ENCODE measurements around the gene KRT32.

KRT32 gene

DNA sequence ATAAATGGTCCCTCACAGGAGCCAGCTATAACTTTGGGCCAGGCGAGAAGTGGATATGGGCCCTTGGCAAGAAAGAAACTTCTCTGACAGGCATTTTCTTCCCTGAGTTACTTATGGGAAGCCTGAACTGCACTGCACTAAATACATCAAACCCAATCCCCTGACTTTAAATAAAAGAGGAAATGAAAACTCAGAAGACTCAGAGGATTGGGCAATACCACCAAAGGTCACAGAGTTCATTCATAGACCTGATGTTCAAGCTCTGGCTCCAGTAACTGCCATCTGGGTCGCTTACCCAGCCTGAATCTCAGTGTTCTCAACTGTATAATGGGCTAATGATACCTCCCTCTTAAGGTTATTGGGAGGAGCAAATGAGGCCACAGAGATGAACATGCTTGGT, 12.9 kb upstream of the KRT32 start:
- Histone ChIP-seq H3K27me3 (replicated peaks) (no peaks in the 10 kb centered on the region), H3K27ac (no peak overlapping the region), H3K36me3 (replicated peaks) (no peaks in the 10 kb centered on the region), H3K4me3 (ENCODE audit: low read depth, low read length) (no peak overlapping the region)
- no peak for DNase-seq
- in situ Hi-C loops (cut with HindIII; ENCODE audit: low pct_ligation_motif_present, low sequenced_read_pairs) = no loop called here
- TF ChIP-seq, protein P1, sequence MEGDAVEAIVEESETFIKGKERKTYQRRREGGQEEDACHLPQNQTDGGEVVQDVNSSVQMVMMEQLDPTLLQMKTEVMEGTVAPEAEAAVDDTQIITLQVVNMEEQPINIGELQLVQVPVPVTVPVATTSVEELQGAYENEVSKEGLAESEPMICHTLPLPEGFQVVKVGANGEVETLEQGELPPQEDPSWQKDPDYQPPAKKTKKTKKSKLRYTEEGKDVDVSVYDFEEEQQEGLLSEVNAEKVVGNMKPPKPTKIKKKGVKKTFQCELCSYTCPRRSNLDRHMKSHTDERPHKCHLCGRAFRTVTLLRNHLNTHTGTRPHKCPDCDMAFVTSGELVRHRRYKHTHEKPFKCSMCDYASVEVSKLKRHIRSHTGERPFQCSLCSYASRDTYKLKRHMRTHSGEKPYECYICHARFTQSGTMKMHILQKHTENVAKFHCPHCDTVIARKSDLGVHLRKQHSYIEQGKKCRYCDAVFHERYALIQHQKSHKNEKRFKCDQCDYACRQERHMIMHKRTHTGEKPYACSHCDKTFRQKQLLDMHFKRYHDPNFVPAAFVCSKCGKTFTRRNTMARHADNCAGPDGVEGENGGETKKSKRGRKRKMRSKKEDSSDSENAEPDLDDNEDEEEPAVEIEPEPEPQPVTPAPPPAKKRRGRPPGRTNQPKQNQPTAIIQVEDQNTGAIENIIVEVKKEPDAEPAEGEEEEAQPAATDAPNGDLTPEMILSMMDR (IDR thresholded peaks at IDR 0.05; ENCODE audit: low read depth, low read length, missing control alignments) = no peak

DNA sequence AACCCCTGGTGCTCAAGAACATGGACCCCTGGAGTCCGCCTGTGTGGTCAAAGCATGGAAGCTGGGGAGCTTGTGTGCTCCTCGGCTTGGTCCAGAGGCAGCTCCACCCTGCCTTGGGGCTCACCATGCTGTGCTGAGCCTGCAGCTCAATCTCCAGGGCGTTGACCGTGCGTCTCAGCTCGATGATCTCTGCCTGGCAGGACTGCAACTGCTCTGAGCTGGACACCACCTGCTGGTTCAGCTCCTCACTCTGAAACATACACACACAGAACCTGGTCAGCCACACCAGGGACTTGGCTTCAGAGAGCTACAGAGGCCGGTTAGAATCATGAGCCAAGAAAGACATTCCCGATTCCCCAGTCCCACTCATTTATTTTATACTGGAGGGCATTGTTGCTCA, 11.1 kb upstream of the KRT32 start:
- TF ChIP-seq, protein P1 (IDR thresholded peaks at IDR 0.05; ENCODE audit: low read depth, low read length, missing control alignments) = no peak
- no peak for DNase-seq
- H3K27me3 ChIP-seq (replicated peaks) = no peaks in the 10 kb centered on the region

DNA sequence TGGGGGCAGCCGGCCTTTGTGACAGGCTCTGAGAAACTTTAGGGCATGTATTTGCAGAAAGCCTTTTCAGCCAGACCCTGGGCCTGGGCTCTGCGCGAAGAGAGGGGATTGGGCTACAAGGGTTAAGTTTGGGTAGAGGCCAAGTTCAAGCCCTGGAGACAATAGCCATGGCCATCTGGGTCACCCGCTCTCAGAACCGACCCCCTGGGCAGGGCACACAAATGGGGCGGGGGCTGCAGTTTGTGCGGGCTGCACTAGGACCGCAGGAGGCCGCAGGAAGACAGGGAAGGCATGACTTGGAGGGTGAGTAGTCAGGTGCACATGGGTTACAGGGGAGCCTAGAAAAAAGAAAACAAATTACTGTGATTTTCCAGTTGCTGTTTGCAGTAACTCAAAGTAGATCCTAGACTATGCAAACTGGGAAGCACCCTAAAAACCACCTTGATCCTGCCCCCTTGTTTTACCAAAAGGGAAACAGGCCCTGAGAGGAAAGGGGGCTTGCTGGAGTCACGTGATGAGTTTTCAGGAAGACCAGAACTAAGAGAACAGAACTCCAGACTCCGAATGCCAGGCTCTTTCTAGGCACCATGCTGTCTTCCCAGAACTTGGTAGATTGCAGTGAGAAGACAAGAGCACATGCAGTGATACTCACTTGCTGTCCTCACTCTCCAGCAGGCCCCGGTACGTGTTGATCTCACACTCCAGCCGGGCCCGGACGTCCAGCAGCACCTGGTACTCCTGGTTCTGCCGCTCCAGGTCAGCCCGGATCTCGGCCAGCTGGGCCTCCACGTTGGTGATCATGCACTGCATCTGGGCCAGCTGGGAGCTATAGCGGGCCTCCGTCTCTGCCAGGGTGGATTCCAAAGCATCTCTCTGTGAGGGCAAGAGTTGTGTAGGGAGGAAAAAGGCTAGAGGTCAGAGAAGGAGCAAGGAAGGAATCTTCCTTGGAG, 10.0 kb upstream of the KRT32 start:
- H3K27me3 ChIP-seq (replicated peaks) = no peaks in the 10 kb centered on the region
- H3K36me3 ChIP-seq (replicated peaks) = no peaks in the 10 kb centered on the region
- no peak overlapping the region for H3K27ac ChIP-seq
- no peak overlapping the region for H3K4me3 ChIP-seq (ENCODE audit: low read depth, low read length)
- in situ Hi-C loops (cut with HindIII; ENCODE audit: low pct_ligation_motif_present, low sequenced_read_pairs) = no loop called here
- TF ChIP-seq, protein P1 (IDR thresholded peaks at IDR 0.05; ENCODE audit: low read depth, low read length, missing control alignments) = no peak
- DNase-seq = no peak

More for the DNA sequence above, 11.1 kb upstream of the KRT32 start:
- Histone ChIP-seq H3K4me3 (ENCODE audit: low read depth, low read length) (no peak overlapping the region), H3K27ac (no peak overlapping the region), H3K36me3 (replicated peaks) (no peaks in the 10 kb centered on the region)
- in situ Hi-C loops (cut with HindIII; ENCODE audit: low pct_ligation_motif_present, low sequenced_read_pairs) = no loop called here

DNA sequence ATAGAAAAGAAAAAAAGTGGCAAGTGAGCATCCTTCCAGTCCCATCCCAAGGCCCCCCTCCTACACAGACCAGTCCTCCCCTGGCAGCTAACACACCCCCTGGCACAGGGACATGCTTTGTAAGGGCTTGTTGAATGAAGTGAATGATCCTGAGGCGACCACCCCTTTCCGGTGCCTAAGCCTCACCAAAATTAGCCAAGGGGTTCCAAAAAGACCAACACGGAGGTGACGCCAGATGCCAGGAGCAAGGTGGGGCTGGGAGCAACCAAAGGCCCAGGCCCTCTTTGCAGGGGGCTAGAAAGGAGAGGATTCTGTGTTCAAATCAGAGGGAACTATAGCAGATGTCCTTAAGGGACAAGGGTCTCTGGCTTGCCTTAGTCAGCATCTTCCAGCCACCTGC, 8.2 kb upstream of the KRT32 start:
- Histone ChIP-seq H3K27me3 (replicated peaks) (no peaks in the 10 kb centered on the region), H3K4me3 (ENCODE audit: low read depth, low read length) (no peak overlapping the region), H3K27ac (no peak overlapping the region), H3K36me3 (replicated peaks) (no peaks in the 10 kb centered on the region)
- in situ Hi-C loops (cut with HindIII; ENCODE audit: low pct_ligation_motif_present, low sequenced_read_pairs) = no loop called here
- no peak for DNase-seq
- TF ChIP-seq, protein P1 (IDR thresholded peaks at IDR 0.05; ENCODE audit: low read depth, low read length, missing control alignments) = no peak

DNA sequence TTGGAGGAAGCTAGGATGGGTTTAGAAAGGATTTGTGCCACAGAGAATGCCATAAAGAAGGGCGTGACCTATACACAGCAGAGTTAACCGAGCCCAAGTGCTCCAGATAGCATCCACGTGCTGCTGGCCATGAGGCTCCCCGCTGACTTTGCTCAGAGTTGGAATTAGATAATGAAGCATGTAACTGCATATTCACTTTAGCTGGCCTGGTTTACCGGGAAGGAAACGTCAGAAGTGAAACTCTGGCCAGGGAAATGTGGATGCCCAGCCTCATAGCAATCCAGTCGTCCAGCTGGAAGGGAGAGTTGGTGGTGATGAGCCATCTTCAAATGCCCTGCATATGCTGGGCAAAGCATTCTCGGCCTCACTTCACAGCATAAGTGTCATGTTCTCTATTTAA, 7.7 kb upstream of the KRT32 start:
- Histone ChIP-seq H3K4me3 (ENCODE audit: low read depth, low read length) (no peak overlapping the region), H3K36me3 (replicated peaks) (no peaks in the 10 kb centered on the region), H3K27ac (no peak overlapping the region), H3K27me3 (replicated peaks) (no peaks in the 10 kb centered on the region)
- in situ Hi-C loops (cut with HindIII; ENCODE audit: low pct_ligation_motif_present, low sequenced_read_pairs) = no loop called here
- TF ChIP-seq, protein P1 (IDR thresholded peaks at IDR 0.05; ENCODE audit: low read depth, low read length, missing control alignments) = no peak
- no peak for DNase-seq

All from brain microvascular endothelial cell (primary cell).